Measurements from ENCODE around the gene FANCM.

DNA sequence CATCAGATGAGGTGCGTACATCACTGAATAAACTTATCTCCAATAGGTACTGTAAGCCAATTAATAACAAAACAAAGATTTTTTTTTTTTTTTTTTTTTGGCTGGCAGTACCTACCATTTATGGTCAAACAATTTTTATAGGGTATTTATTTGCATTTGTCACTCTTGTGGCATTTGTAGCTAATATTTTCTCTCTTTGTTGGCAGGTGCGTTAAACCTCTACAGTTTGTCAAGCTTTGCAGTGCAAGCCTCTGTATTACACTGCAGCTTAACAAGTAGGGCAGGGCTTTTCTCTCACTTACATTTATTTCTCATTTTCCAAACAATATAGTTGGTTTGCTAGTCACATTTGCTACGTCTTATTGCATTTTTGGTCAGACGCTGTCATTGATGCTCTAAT lies 39.5 kb upstream of the FANCM start:
- TF ChIP-seq CTCF (IDR thresholded peaks at IDR 0.05) (no peak), POLR2A (IDR thresholded peaks at IDR 0.05) (no peak)

All from testis (tissue), 2 donors.